ENCODE measurements around the gene FILIP1.

GRCh38 chr6:75280131-75280855, 213.3 kb downstream of the FILIP1 start:
- TF ChIP-seq, protein P1, sequence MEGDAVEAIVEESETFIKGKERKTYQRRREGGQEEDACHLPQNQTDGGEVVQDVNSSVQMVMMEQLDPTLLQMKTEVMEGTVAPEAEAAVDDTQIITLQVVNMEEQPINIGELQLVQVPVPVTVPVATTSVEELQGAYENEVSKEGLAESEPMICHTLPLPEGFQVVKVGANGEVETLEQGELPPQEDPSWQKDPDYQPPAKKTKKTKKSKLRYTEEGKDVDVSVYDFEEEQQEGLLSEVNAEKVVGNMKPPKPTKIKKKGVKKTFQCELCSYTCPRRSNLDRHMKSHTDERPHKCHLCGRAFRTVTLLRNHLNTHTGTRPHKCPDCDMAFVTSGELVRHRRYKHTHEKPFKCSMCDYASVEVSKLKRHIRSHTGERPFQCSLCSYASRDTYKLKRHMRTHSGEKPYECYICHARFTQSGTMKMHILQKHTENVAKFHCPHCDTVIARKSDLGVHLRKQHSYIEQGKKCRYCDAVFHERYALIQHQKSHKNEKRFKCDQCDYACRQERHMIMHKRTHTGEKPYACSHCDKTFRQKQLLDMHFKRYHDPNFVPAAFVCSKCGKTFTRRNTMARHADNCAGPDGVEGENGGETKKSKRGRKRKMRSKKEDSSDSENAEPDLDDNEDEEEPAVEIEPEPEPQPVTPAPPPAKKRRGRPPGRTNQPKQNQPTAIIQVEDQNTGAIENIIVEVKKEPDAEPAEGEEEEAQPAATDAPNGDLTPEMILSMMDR (conservative IDR thresholded peaks at IDR 0.05; ENCODE audit: low read depth, low read length), result no peak
- TF ChIP-seq EZH2phosphoT487 (IDR thresholded peaks at IDR 0.05; ENCODE audit: borderline replicate concordance, low read length), result no peak
- no peak for TF ChIP-seq EZH2 (IDR thresholded peaks at IDR 0.05; ENCODE audit: low read length, unreplicated experiment)
